ENCODE measurements around the gene DCK.

Gene DCK

DNA sequence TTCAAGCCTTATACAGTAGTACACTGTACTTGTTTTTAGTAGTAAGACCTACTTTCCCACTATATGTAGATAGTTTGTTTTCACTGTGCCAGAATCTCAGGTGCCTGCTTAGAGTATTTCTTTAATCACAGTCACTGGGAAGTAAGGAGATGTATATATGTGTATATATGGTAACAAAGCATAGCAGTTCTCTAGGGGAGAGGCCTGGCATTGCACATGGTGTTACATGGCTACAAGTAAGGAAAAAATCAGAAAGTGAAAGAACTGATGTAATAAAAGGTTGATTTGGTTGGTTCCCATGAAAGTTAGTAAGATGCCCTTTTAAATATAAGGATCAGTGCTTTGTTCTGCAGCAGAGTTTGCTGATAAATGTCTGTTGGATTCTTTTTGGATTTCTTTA is 9.3 kb upstream of the DCK start:
- H3K27me3 ChIP-seq (ENCODE audit: control insufficient read depth in 1 of 2, insufficient read depth in 1 of 2, low read length in 2 of 2) = no peaks in the 10 kb centered on the region
- no peak overlapping the region for H3K14ac ChIP-seq (ENCODE audit: low read length in 2 of 2)
- H4K91ac ChIP-seq (ENCODE audit: low read length) = no peak overlapping the region
- no peak overlapping the region for H4K8ac ChIP-seq (ENCODE audit: low read length)
- no peaks in the 10 kb centered on the region for H3K4me1 ChIP-seq (ENCODE audit: control insufficient read depth, insufficient read depth, low read depth, low read length)
- no peak overlapping the region for H3K18ac ChIP-seq (ENCODE audit: low read depth in 1 of 2, low read length in 2 of 2)
- no peak overlapping the region for H3K9ac ChIP-seq (ENCODE audit: low read length)
- no peak for DNase-seq
- H2BK15ac ChIP-seq (ENCODE audit: low read depth, poor library complexity, severe bottlenecking) = no peak overlapping the region
- no peak overlapping the region for H3K4me2 ChIP-seq (ENCODE audit: low read length, poor library complexity, severe bottlenecking)
- H3K23ac ChIP-seq (ENCODE audit: low read length in 2 of 2) = no peak overlapping the region
- H3K4ac ChIP-seq (ENCODE audit: low read depth in 1 of 2, low read length in 2 of 2) = no peak overlapping the region
- H2BK12ac ChIP-seq (ENCODE audit: low read length in 2 of 2) = no peak overlapping the region
- H3K27ac ChIP-seq (ENCODE audit: low read length, poor library complexity, severe bottlenecking) = no peak overlapping the region
- H3K4me3 ChIP-seq (ENCODE audit: insufficient read depth in 1 of 2, low read depth in 1 of 2, low read length in 2 of 2) = no peak overlapping the region
- no peak overlapping the region for H2AK5ac ChIP-seq (ENCODE audit: low read length, severe bottlenecking)
- H2AFZ ChIP-seq (ENCODE audit: low read depth, low read length) = no peak overlapping the region
- H3K36me3 ChIP-seq (ENCODE audit: control insufficient read depth in 1 of 2, insufficient read depth in 2 of 2, low read depth in 1 of 2, low read length in 2 of 2) = peaks cover 0 to 30% of the 10 kb centered on the region in 2 experiments
- no peaks in the 10 kb centered on the region for H3K9me3 ChIP-seq (ENCODE audit: control insufficient read depth, low read length)
- peaks cover 6% of the 10 kb centered on the region for H3K79me1 ChIP-seq (replicated peaks; ENCODE audit: low read length, poor library complexity, severe bottlenecking)
- no peak overlapping the region for H2BK120ac ChIP-seq (ENCODE audit: low read depth, low read length)
- no peak overlapping the region for H2BK5ac ChIP-seq (ENCODE audit: low read depth, low read length, poor library complexity, severe bottlenecking)

DNA sequence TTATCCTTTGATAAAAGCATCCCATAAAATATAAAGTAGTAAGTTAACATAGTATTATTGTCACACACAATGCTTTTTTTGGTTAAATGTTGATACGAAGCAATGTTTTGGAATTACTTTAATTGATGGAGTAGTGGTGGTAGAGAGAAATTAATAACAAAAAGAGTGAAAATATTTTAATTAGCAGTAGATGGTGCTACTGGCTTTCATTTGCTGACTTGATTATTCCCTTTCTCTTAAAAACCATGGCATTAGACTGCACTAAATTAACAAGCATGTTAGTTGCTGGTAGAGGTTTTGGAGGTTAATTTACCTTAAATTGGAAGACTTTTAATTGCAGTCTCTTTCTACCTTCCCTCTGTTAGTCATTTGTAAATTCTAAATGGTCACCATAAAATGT is 8.9 kb upstream of the DCK start:
- no peaks in the 10 kb centered on the region for H3K27me3 ChIP-seq (ENCODE audit: control insufficient read depth in 1 of 2, insufficient read depth in 1 of 2, low read length in 2 of 2)
- peaks cover 4% of the 10 kb centered on the region for H3K79me1 ChIP-seq (replicated peaks; ENCODE audit: low read length, poor library complexity, severe bottlenecking)
- no peak overlapping the region for H3K23ac ChIP-seq (ENCODE audit: low read length in 2 of 2)
- no peak for DNase-seq
- no peak overlapping the region for H3K27ac ChIP-seq (ENCODE audit: low read length, poor library complexity, severe bottlenecking)
- no peak overlapping the region for H3K4me3 ChIP-seq (ENCODE audit: insufficient read depth in 1 of 2, low read depth in 1 of 2, low read length in 2 of 2)
- no peak overlapping the region for H2BK12ac ChIP-seq (ENCODE audit: low read length in 2 of 2)
- no peak overlapping the region for H4K8ac ChIP-seq (ENCODE audit: low read length)
- H3K4ac ChIP-seq (ENCODE audit: low read depth in 1 of 2, low read length in 2 of 2) = no peak overlapping the region
- no peak overlapping the region for H4K91ac ChIP-seq (ENCODE audit: low read length)
- no peak overlapping the region for H2BK120ac ChIP-seq (ENCODE audit: low read depth, low read length)
- H3K18ac ChIP-seq (ENCODE audit: low read depth in 1 of 2, low read length in 2 of 2) = no peak overlapping the region
- no peaks in the 10 kb centered on the region for H3K9me3 ChIP-seq (ENCODE audit: control insufficient read depth, low read length)
- no peak overlapping the region for H3K9ac ChIP-seq (ENCODE audit: low read length)
- no peak overlapping the region for H2BK5ac ChIP-seq (ENCODE audit: low read depth, low read length, poor library complexity, severe bottlenecking)
- H3K4me2 ChIP-seq (ENCODE audit: low read length, poor library complexity, severe bottlenecking) = no peak overlapping the region
- no peaks in the 10 kb centered on the region for H3K4me1 ChIP-seq (ENCODE audit: control insufficient read depth, insufficient read depth, low read depth, low read length)
- no peak overlapping the region for H3K14ac ChIP-seq (ENCODE audit: low read length in 2 of 2)
- H2AFZ ChIP-seq (ENCODE audit: low read depth, low read length) = no peak overlapping the region
- no peak overlapping the region for H2BK15ac ChIP-seq (ENCODE audit: low read depth, poor library complexity, severe bottlenecking)
- WGBS = 100% methylated on average over 1 of the region's 1 CpG
- no peak overlapping the region for H2AK5ac ChIP-seq (ENCODE audit: low read length, severe bottlenecking)
- peaks cover 0 to 25% of the 10 kb centered on the region in 2 experiments for H3K36me3 ChIP-seq (ENCODE audit: control insufficient read depth in 1 of 2, insufficient read depth in 2 of 2, low read depth in 1 of 2, low read length in 2 of 2)

DNA sequence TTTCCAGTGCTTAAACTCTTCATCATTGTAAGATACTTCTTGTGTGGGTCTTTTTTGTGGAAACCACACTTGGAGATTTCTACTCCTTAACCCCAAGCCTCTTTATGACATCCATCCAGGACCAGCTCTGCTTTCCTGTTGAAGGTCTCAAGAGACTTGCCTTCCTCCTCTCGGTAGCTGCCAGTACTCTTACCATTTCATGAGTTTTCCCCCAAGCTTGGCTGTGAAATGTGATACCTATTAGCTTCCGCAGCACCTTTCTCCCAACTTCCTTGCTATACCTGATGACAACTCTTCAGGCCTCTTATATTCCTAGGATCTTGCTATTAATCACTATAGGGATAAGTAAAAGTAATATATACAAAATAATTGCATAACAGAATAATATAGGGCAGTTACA is 1.9 kb upstream of the DCK start:
- Histone ChIP-seq H3K36me3 (ENCODE audit: control insufficient read depth in 1 of 2, insufficient read depth in 2 of 2, low read depth in 1 of 2, low read length in 2 of 2) (no peaks in the 10 kb centered on the region), H2BK12ac (ENCODE audit: low read length in 2 of 2) (no peak overlapping the region), H3K14ac (ENCODE audit: low read length in 2 of 2) (no peak overlapping the region), H3K79me1 (replicated peaks; ENCODE audit: low read length, poor library complexity, severe bottlenecking) (peaks cover 8% of the 10 kb centered on the region), H2BK5ac (ENCODE audit: low read depth, low read length, poor library complexity, severe bottlenecking) (no peak overlapping the region), H3K23ac (ENCODE audit: low read length in 2 of 2) (no peak overlapping the region), H3K9me3 (ENCODE audit: control insufficient read depth, low read length) (no peaks in the 10 kb centered on the region), H4K8ac (ENCODE audit: low read length) (no peak overlapping the region), H2AK5ac (ENCODE audit: low read length, severe bottlenecking) (no peak overlapping the region), H4K91ac (ENCODE audit: low read length) (no peak overlapping the region), H3K4ac (ENCODE audit: low read depth in 1 of 2, low read length in 2 of 2) (no peak overlapping the region), H3K4me2 (ENCODE audit: low read length, poor library complexity, severe bottlenecking) (no peak overlapping the region), H3K4me1 (ENCODE audit: control insufficient read depth, insufficient read depth, low read depth, low read length) (peaks cover 3% of the 10 kb centered on the region), H3K18ac (ENCODE audit: low read depth in 1 of 2, low read length in 2 of 2) (no peak overlapping the region), H2BK15ac (ENCODE audit: low read depth, poor library complexity, severe bottlenecking) (no peak overlapping the region), H3K4me3 (ENCODE audit: insufficient read depth in 1 of 2, low read depth in 1 of 2, low read length in 2 of 2) (no peak overlapping the region), H3K9ac (ENCODE audit: low read length) (no peak overlapping the region), H3K27ac (ENCODE audit: low read length, poor library complexity, severe bottlenecking) (no peak overlapping the region), H2BK120ac (ENCODE audit: low read depth, low read length) (no peak overlapping the region), H3K27me3 (ENCODE audit: control insufficient read depth in 1 of 2, insufficient read depth in 1 of 2, low read length in 2 of 2) (no peaks in the 10 kb centered on the region), H2AFZ (ENCODE audit: low read depth, low read length) (no peak overlapping the region)
- WGBS = 83% methylated on average over 1 of the region's 2 CpGs
- DNase-seq = no peak

DNA sequence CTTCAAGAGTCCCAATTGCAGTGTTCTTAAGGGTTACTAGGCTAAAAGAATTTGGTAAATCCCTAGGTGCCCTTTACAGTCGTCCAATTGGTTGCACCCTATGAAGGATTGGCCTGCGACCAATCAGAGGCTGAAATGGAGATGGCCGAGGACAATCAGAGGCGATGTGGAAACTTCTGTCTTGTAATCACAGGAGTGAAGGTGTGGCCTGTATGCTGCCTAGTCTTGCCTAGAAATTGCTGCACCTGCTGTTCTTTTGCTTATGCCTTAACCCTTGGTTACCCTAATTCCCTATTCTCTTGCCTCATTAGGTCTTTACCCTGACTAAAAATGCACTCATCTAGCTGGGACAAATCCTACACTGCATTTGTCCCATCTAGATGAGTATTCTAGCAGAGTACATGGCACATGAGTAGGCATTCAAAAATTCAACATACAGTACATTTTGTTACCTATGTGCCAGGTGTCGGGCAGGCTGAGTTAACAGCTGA is 1.0 kb upstream of the DCK start:
- H3K36me3 ChIP-seq (ENCODE audit: control insufficient read depth in 1 of 2, insufficient read depth in 2 of 2, low read depth in 1 of 2, low read length in 2 of 2) = no peaks in the 10 kb centered on the region

More for the DNA sequence above, 1.0 kb upstream of the DCK start:
- H3K4me2 ChIP-seq (ENCODE audit: low read length, poor library complexity, severe bottlenecking) = peak overlapping the region; percentile 88
- H3K18ac ChIP-seq (ENCODE audit: low read depth in 1 of 2, low read length in 2 of 2) = no peak overlapping the region
- no peak overlapping the region for H2BK15ac ChIP-seq (ENCODE audit: low read depth, poor library complexity, severe bottlenecking)
- H2AK5ac ChIP-seq (ENCODE audit: low read length, severe bottlenecking) = peak overlapping the region; percentile 15
- H3K9me3 ChIP-seq (ENCODE audit: control insufficient read depth, low read length) = no peaks in the 10 kb centered on the region
- peaks cover 3% of the 10 kb centered on the region for H3K4me1 ChIP-seq (ENCODE audit: control insufficient read depth, insufficient read depth, low read depth, low read length)
- H2BK12ac ChIP-seq (ENCODE audit: low read length in 2 of 2) = no peak overlapping the region
- no peak overlapping the region for H2BK120ac ChIP-seq (ENCODE audit: low read depth, low read length)
- DNase-seq = no peak
- H3K4me3 ChIP-seq (ENCODE audit: insufficient read depth in 1 of 2, low read depth in 1 of 2, low read length in 2 of 2) = peak overlapping the region in 1 of 2 experiments; percentile 97
- no peak overlapping the region for H4K91ac ChIP-seq (ENCODE audit: low read length)
- 88% methylated on average over 5 of the region's 5 CpGs for WGBS
- peak overlapping the region; percentile 93 for H3K9ac ChIP-seq (ENCODE audit: low read length)
- peak overlapping the region; percentile 71 for H4K8ac ChIP-seq (ENCODE audit: low read length)
- H2AFZ ChIP-seq (ENCODE audit: low read depth, low read length) = no peak overlapping the region
- H3K27ac ChIP-seq (ENCODE audit: low read length, poor library complexity, severe bottlenecking) = no peak overlapping the region
- peaks cover 8% of the 10 kb centered on the region for H3K79me1 ChIP-seq (replicated peaks; ENCODE audit: low read length, poor library complexity, severe bottlenecking)
- no peak overlapping the region for H2BK5ac ChIP-seq (ENCODE audit: low read depth, low read length, poor library complexity, severe bottlenecking)
- peak overlapping the region in 1 of 2 experiments; percentile 71 for H3K4ac ChIP-seq (ENCODE audit: low read depth in 1 of 2, low read length in 2 of 2)
- H3K23ac ChIP-seq (ENCODE audit: low read length in 2 of 2) = no peak overlapping the region
- no peaks in the 10 kb centered on the region for H3K27me3 ChIP-seq (ENCODE audit: control insufficient read depth in 1 of 2, insufficient read depth in 1 of 2, low read length in 2 of 2)
- no peak overlapping the region for H3K14ac ChIP-seq (ENCODE audit: low read length in 2 of 2)

Measured in mesenchymal stem cell (in vitro differentiated cells and primary cell).